DND-41 (cell line): ENCODE results near the gene AGK.

Experiments used
- CTCF ChIP-seq: IDR thresholded peaks from 2 replicates; pipeline ENCODE4 v1.5.1; 2012; ENCODE audit warnings: borderline replicate concordance, low read length, moderate library complexity, mild to moderate bottlenecking; ENCODE audit not compliant: poor library complexity, severe bottlenecking; ENCODE audit errors: extremely low read depth
- EZH2 ChIP-seq: IDR thresholded peaks from 3 replicates; pipeline ENCODE4 v1.6.1; 2012; ENCODE audit warnings: borderline replicate concordance, low read depth, mild to moderate bottlenecking, moderate library complexity, low read length, inconsistent platforms; ENCODE audit not compliant: severe bottlenecking

- no peak for TF ChIP-seq CTCF
- no peak for TF ChIP-seq EZH2
Measured at GRCh38 chr7:141631525-141631924, 80.3 kb downstream of the AGK start.
